Embryonic facial prominence (tissue), 1 donor: Measurements from ENCODE around the gene CEBPE.
A peak's percentile ranks its signal among the peaks of the same experiment; 100 is the strongest.

Experiments
- DNase-seq: peaks from one replicate; pipeline ENCODE4 v3.0.0-alpha.2; 2016; ENCODE audit errors: extremely low spot score

Gene CEBPE

GRCh38 chr14:23077962-23078361, 41.1 kb downstream of the CEBPE start:
- no peak for DNase-seq

DNA sequence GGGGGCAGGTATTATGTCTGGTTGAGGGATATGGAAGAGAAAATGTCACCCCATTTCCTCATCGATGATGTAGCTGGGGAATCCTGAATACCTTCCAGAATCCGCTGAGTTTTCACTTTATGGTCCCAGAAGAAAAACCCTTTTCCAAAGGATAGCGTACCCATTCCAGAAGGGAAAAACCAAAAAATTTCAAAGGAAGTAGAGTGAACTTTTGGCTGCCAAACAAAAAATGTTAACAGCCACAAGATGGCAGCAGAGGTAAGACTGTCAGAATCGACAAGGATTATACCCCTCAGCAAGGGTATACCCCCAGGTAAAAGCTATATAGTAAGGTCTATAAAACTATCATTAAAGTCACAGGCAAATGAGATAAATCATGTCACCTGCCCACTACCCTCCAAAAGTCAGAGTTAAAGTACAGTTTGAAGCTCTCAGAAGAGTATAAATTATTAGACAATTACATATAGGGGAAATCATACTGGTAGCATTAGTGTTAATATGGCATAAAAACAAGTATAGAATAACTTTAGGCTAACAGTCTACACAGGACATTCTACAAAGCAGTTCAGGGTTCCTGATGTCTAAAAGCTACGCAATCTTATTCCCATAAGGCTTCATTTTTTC, 42.2 kb downstream of the CEBPE start:
- DNase-seq, result no peak

- DNase-seq, result no peak
Observed at GRCh38 chr14:23074906-23075305, 44.1 kb downstream of the CEBPE start.

DNA sequence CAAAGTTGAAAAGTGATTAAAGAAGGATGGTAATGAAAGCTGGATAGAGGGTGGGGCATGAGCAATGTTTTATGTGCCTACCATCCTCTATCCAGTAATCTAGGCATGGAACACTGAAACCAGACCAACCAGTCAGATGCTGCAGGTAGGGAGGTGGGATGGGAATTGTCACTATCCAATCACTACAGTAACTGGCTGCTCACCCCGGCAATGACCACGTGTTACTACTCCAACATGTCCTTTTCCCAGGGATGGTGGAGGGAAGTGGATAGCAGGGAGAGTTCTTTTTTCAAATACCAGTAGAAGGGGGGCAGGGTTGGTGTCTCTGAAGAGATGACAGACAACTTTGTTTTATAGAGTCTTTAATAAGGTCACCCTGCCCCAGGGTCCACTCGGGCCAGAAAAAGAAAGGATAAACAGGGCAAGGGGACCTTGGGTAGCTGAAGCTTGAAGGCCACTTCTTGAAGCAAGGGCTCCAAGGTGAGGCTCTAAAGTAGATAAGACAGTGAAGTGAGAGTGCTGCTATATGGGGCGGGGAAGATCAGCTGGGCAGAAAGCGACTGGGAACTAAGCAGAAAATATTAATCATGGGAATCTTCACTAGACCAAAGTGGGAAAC, 47.0 kb downstream of the CEBPE start:
- DNase-seq, result no peak

DNA sequence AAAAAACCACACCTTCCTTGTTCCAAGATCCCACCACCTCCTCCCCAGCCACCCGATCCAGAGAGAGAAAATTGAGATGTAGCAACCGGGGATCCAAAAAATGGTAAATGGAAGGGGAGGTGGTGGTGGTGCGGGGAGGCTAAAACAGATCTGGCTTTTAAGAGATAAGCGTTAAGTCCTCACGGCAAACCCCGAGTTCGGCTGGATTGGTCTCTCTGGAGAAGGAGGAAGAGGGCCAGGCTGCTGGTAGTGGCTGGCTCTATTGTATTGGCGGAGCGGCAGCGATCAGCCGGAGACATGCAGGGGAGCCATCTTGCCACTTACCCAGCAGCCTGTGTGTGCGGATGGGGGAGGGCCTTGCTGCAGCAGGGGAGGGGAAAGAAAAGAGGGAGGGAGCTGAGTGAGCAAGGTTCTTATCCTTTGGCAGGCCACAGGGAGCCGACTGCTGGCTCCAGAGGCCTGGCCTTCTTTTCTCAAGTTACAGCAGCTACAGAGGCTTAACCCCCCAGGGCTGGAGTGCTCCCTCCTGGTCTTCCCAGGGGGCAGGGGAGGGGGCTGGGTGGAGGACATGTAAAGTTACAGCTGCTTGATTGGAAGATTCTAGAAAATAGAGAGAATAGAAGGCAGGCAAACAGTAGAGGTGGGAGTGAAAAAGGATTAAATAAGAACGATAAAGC, 47.7 kb downstream of the CEBPE start:
- DNase-seq, result peak; percentile 75

DNA sequence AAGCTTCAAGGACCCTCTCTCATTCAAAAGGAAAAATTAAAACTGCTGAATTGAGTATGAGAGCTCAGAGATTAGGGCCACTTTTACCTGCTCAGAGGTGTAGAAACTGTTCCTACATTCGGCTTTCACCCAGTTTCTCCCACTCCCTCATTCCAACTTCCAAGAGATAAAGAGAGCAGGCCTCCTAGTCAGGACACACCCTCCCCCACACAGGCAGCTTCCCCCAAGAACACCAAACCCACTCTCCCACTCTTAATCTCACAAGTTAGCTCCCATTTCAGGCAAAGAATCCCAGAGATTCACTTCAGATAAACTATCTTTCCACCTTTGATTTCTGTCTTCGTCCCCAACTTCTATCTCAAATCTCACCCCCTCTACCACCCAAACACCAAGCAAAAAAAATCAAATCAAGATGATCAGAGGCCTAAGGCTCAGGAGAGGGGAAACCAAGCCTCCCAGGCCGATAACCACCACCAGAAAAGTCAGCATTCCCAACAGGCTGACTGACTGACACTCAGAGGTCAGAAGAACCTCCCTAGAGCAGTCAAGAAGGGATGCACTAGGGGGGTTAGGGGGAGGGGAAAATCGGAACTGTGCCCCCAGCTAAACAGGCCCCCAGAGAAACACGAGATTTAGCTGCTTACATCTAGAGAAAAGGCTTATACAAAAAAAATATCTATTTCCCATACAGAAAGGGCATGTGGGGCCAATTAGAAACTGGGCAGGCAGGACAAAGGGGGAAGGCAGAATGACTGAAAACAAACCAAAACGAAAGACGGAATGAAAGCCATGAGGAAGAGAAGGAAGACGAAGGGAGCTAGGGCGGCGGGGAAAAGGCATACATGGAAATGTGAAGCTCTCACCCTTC, 48.6 kb downstream of the CEBPE start:
- DNase-seq, result no peak

GRCh38 chr14:23069413-23069806, 49.6 kb downstream of the CEBPE start:
- no peak for DNase-seq

DNA sequence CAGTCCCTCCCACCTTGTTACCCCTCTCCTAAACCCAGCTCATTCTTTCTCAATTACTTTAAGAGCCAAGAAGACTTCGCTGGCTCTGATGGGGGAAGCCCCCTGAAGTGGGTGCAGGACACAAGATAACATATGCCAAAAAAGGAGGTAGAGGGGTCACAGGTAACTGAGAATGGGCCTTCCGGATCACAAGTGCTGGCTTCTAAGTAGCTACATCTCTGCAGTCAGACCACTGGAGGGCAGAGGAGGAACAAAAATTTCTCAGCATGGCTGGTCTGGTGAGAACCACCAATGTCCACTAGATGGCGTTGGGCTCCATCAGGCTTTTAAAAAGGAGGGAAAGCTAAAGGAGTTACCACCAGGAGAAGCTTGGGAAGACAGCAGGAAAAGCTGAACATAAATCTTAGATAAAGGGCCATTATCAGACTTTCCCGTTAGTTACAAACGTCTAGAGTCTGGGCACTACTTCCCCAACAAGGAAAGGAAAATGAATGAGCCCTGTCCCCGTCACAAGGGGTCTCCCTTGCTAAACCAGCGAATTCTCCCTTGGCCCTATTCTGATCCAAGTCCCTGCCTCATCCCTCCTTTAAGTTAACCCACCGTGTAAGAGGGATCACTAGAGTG, 50.2 kb downstream of the CEBPE start:
- peak; percentile 75 for DNase-seq

GRCh38 chr14:23067847-23068788, 50.9 kb downstream of the CEBPE start:
- DNase-seq, result no peak
